ENCODE results near the gene ZNF469.
"Not testable (repeated sequence)": the region's sequence is repeated elsewhere in the genome, so short reads cannot be mapped to it uniquely, and the experiment has no call there.

ZNF469 gene

GRCh38 chr16:88348377-88349152 is 34.2 kb upstream of the ZNF469 start:
- DNase-seq, result no peak

- no peak for DNase-seq
These were observed 33.4 kb upstream of the ZNF469 start for GRCh38 chr16:88349153-88349902.

- no peak for DNase-seq
These were observed 32.6 kb upstream of the ZNF469 start for GRCh38 chr16:88349903-88350900.

GRCh38 chr16:88350922-88351321 is 31.8 kb upstream of the ZNF469 start:
- no peak for DNase-seq

- no peak for DNase-seq
These were observed 31.2 kb upstream of the ZNF469 start for GRCh38 chr16:88351491-88352101.

GRCh38 chr16:88352261-88353200 is 30.2 kb upstream of the ZNF469 start:
- no peak for DNase-seq

- DNase-seq, result no peak
These were observed 29.5 kb upstream of the ZNF469 start for GRCh38 chr16:88353232-88353631.

- DNase-seq, result no peak
These were observed 29.1 kb upstream of the ZNF469 start for GRCh38 chr16:88353691-88354090.

- no peak for DNase-seq
These were observed 28.3 kb upstream of the ZNF469 start for GRCh38 chr16:88354229-88355092.

GRCh38 chr16:88355093-88355388 is 27.7 kb upstream of the ZNF469 start:
- DNase-seq, result no peak

GRCh38 chr16:88355389-88356123 is 27.2 kb upstream of the ZNF469 start:
- no peak for DNase-seq

GRCh38 chr16:88356124-88356726 is 26.5 kb upstream of the ZNF469 start:
- no peak for DNase-seq

- no peak for DNase-seq
These were observed 26.0 kb upstream of the ZNF469 start for GRCh38 chr16:88356727-88357199.

GRCh38 chr16:88357317-88358022 is 25.3 kb upstream of the ZNF469 start:
- DNase-seq, result no peak

- DNase-seq, result no peak
These were observed 24.7 kb upstream of the ZNF469 start for GRCh38 chr16:88358023-88358420.

GRCh38 chr16:88359008-88359407 is 23.8 kb upstream of the ZNF469 start:
- DNase-seq, result no peak

- DNase-seq, result not testable (repeated sequence)
These were observed 22.4 kb upstream of the ZNF469 start for GRCh38 chr16:88360401-88360800.

GRCh38 chr16:88360999-88361398 is 21.8 kb upstream of the ZNF469 start:
- no peak for DNase-seq

- no peak for DNase-seq
These were observed 21.0 kb upstream of the ZNF469 start for GRCh38 chr16:88361775-88362174.
